ENCODE results near the gene CPNE5. TPM values are rescaled to one million over a fixed set of nuclear protein-coding genes. Genes with fewer than 3 reads are reported as not detected.
A peak's percentile ranks its signal among the peaks of the same experiment; 100 is the strongest.

The CPNE5 gene
- total and polyA plus RNA-seq, 10 donors: 9.5 to 33.4 (median 19.3) TPM

DNA sequence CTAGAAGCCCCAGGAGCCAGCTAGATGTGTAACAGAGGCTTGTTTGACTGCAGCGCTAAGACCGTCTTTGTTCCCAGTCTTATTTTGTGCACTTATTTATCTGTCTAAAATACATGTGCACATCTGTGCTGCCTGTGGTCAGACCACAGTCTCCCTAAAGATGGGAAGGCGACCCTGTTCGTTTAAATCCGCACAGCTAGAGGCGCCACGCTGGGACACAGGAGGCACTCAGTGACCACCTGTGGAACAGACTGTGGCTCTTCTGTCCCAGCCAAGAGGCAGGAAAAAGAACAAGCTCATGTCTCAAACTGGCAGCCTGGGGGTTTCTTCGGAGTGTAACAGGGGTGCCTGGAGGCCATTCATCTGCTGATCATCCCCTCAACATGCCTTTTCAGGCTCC lies 66.8 kb downstream of the CPNE5 start:
- TF ChIP-seq POLR2AphosphoS5 (IDR thresholded peaks at IDR 0.05): no peak
- TF ChIP-seq, protein P1, sequence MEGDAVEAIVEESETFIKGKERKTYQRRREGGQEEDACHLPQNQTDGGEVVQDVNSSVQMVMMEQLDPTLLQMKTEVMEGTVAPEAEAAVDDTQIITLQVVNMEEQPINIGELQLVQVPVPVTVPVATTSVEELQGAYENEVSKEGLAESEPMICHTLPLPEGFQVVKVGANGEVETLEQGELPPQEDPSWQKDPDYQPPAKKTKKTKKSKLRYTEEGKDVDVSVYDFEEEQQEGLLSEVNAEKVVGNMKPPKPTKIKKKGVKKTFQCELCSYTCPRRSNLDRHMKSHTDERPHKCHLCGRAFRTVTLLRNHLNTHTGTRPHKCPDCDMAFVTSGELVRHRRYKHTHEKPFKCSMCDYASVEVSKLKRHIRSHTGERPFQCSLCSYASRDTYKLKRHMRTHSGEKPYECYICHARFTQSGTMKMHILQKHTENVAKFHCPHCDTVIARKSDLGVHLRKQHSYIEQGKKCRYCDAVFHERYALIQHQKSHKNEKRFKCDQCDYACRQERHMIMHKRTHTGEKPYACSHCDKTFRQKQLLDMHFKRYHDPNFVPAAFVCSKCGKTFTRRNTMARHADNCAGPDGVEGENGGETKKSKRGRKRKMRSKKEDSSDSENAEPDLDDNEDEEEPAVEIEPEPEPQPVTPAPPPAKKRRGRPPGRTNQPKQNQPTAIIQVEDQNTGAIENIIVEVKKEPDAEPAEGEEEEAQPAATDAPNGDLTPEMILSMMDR (IDR thresholded peaks at IDR 0.05 in 8 of 11, conservative IDR thresholded peaks at IDR 0.05 in 3 of 11): no peak
- TF ChIP-seq POLR2A (IDR thresholded peaks at IDR 0.05): no peak
- no peaks in the 10 kb centered on the region for H3K9me3 ChIP-seq
- no peaks in the 10 kb centered on the region for H3K36me3 ChIP-seq
- H3K27ac ChIP-seq: no peak overlapping the region
- intact Hi-C loops (cut with DNase I; ENCODE audit: low total_unique reads): no loop called here
- no peak for DNase-seq
- peaks cover 26 to 60% (median 34%) of the 10 kb centered on the region in 6 donors for H3K4me1 ChIP-seq
- WGBS, 5 donors: 60 to 81% (median 79%) methylated on average over 8 of the region's 8 CpGs
- no peak overlapping the region for H3K4me3 ChIP-seq
- peaks cover 0 to 12% (median 0%) of the 10 kb centered on the region in 7 donors for H3K27me3 ChIP-seq (replicated peaks in 1 of 7)

DNA sequence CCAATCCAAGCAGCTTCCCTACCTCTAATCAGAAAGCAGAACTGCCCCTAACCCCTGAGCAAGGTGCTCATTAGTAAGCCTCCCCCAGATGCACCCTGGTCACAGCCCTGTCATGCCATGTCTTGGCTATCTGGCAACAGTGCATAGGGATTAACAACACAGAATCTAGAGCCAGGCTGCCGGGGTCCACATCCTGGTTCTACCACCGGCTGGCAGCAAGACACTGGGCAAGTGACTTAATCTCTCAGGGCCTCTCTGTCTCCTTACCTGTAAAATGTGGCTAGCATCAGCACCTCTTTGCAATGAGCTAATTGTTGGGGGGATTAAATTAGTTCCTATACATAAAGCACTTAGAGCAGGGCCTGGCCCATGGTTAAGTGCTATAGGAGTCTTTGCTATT lies 68.1 kb downstream of the CPNE5 start:
- DNase-seq: no peak
- H3K36me3 ChIP-seq: no peaks in the 10 kb centered on the region
- intact Hi-C loops (cut with DNase I; ENCODE audit: low total_unique reads): no loop called here
- TF ChIP-seq POLR2AphosphoS5 (IDR thresholded peaks at IDR 0.05) (no peak), POLR2A (IDR thresholded peaks at IDR 0.05) (no peak)
- TF ChIP-seq, protein P1 (IDR thresholded peaks at IDR 0.05 in 8 of 11, conservative IDR thresholded peaks at IDR 0.05 in 3 of 11): no peak
- H3K4me1 ChIP-seq: peaks cover 27 to 62% (median 42%) of the 10 kb centered on the region in 6 donors
- no peaks in the 10 kb centered on the region for H3K9me3 ChIP-seq
- H3K4me3 ChIP-seq: no peak overlapping the region
- WGBS, 5 donors: 84 to 100% (median 91%) methylated on average over 2 of the region's 2 CpGs
- peaks cover 0 to under 1% (median 0%) of the 10 kb centered on the region in 7 donors for H3K27me3 ChIP-seq (replicated peaks in 1 of 7)
- peak overlapping the region in 3 of 8 donors; percentile 83 to 87 (median 83) for H3K27ac ChIP-seq

DNA sequence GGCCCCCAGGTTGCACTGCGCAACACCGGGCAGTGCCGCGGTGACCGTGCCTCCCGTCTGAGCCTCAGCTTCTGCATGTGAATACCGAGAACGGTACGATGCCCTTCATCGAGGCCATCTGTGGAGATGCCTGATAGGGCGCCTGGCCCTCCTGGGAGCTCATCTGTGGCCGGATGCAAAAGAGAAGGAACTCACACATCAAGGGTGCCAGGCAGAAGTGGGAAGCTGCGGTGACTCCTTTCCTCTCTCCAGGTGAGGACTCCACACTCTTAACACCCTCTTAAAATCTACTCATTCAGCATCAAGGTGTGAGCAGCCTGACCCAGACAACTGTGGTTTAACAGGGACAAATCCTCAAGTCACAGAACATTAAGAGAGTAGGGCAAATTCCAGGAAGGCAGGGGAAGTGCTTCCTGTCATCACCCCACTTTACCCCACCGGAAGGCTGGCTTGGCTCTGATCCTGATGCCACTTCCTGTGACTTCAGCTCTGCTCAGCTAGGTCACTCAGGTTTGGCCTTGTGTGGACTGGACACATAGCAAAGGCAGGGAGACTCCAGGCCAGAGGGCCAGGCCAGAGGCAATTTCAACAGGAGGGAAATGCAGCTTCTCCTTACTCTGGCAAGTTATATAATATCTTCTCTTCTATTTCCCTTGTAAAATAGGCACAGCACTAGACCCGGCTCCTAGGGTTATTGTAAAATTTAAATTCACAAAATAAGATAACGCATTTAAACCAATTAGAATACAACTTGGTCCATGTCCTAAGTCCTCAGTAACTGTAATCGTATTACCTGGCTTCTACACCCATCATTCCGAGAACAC lies 69.4 kb downstream of the CPNE5 start:
- Histone ChIP-seq H3K27ac (peak overlapping the region; percentile 11 to 87 (median 72)), H3K36me3 (no peaks in the 10 kb centered on the region), H3K27me3 (replicated peaks in 1 of 7) (no peaks in the 10 kb centered on the region), H3K4me1 (peaks cover 27 to 74% (median 50%) of the 10 kb centered on the region in 6 donors), H3K4me3 (peak overlapping the region in 2 of 8 donors; percentile 3 to 42), H3K9me3 (no peaks in the 10 kb centered on the region)
- intact Hi-C loops (cut with DNase I; ENCODE audit: low total_unique reads): loop anchor here (10.0 kb wide), 1 partner anchor 445 kb away; no protein-coding TSS in a partner anchor
- DNase-seq: peak; percentile 87
- 31 to 49% (median 35%) methylated on average over 11 to 18 of the region's 18 CpGs for WGBS, 5 donors
- TF ChIP-seq POLR2AphosphoS5 (IDR thresholded peaks at IDR 0.05) (peak; percentile 43 to 79 (median 70)), POLR2A (IDR thresholded peaks at IDR 0.05) (no peak)
- TF ChIP-seq, protein P1 (IDR thresholded peaks at IDR 0.05 in 8 of 11, conservative IDR thresholded peaks at IDR 0.05 in 3 of 11): no peak

DNA sequence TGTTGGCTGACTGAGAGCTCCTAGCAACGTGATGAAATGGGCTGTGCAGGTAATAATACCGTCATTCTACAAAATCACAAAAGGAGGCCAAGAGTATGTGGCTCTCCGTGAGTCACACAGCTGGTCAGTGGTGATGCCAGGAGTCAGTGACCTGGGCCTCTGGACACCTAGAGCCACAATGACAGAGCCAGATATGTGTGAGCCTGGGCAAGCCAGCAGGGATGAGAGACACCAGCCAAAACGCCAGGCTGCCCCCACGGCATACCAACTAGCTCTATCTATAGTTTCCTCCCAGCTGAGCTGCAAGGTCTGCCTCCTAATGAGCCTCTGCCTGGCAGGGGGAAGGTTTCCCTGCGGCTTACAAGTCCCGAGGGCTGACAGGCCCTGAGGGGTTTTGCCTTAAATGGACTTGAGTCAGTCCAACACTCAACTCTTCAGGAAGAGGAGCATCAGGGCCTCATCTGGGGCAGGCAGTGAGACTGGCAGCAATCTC lies 70.0 kb downstream of the CPNE5 start:
- WGBS, 5 donors: 54 to 65% (median 58%) methylated on average over 5 to 7 of the region's 7 CpGs
- Histone ChIP-seq H3K36me3 (no peaks in the 10 kb centered on the region), H3K4me3 (peak overlapping the region in 2 of 8 donors; percentile 3 to 42), H3K27me3 (replicated peaks in 1 of 7) (no peaks in the 10 kb centered on the region), H3K27ac (peak overlapping the region; percentile 11 to 87 (median 72)), H3K4me1 (peaks cover 27 to 74% (median 50%) of the 10 kb centered on the region in 6 donors), H3K9me3 (no peaks in the 10 kb centered on the region)
- no peak for DNase-seq
- intact Hi-C loops (cut with DNase I; ENCODE audit: low total_unique reads): loop anchor here (10.0 kb wide), 1 partner anchor 446 kb away; no protein-coding TSS in a partner anchor
- TF ChIP-seq POLR2A (IDR thresholded peaks at IDR 0.05) (no peak), POLR2AphosphoS5 (IDR thresholded peaks at IDR 0.05) (no peak)
- TF ChIP-seq, protein P1 (IDR thresholded peaks at IDR 0.05 in 8 of 11, conservative IDR thresholded peaks at IDR 0.05 in 3 of 11): no peak

All from spleen (tissue), 11 donors.